Vagina (tissue), 2 donors: ENCODE measurements around the gene IER5L. TPM values are rescaled to one million over a fixed set of nuclear protein-coding genes. Genes with fewer than 3 reads are reported as not detected.

Experiments
- DNase-seq, 2 donors: peaks; one replicate each; pipeline ENCODE4 v3.0.0-alpha.2; 2017; ENCODE audit errors: extremely low spot score in 2 of 2
- H3K27ac ChIP-seq: fragments of 200-600 bp; sonication (generic); one replicate; pipeline ENCODE4 v1.5.1; 2019
- H3K27me3 ChIP-seq: fragments of 200-600 bp; sonication (generic); one replicate; pipeline ENCODE4 v1.5.1; 2019
- H3K36me3 ChIP-seq, 2 donors: fragments of 200-600 bp; sonication (generic); one replicate each; pipeline ENCODE4 v1.5.1; 2017 to 2019
- H3K4me1 ChIP-seq: fragments of 200-600 bp; sonication (generic); one replicate; pipeline ENCODE4 v1.5.1; 2019
- H3K4me3 ChIP-seq, 2 donors: fragments of 200-600 bp; sonication (generic); 1 replicate in 1 of 2; 2 replicates in 1 of 2; pipeline ENCODE4 v1.5.1; 2016 to 2019
- H3K9me3 ChIP-seq: fragments of 200-600 bp; sonication (generic); one replicate; pipeline ENCODE4 v1.5.1; 2019
- POLR2A ChIP-seq, 2 donors: fragments of 450-650 bp; IDR thresholded peaks; one replicate each; pipeline ENCODE4 v1.6.1; 2017; ENCODE audit warnings: antibody characterized with exemption in 2 of 2, mild to moderate bottlenecking in 2 of 2, moderate library complexity in 2 of 2
- POLR2AphosphoS5 ChIP-seq, 2 donors: sonication (generic); formaldehyde crosslinking; IDR thresholded peaks; one replicate each; pipeline ENCODE4 v1.9.0; 2017; ENCODE audit warnings: antibody characterized with exemption in 2 of 2, mild to moderate bottlenecking in 2 of 2, low read depth in 1 of 2; ENCODE audit not compliant: insufficient read depth in 1 of 2
- intact Hi-C: fragments of 100-400 bp; cut with DNase I; formaldehyde crosslinking; loops from one replicate; pipeline ENCODE4 v1.15.1; 2023
- total RNA-seq: library from RNA; depleted of rRNA; stranded (reverse); fragments of >200 nt; gene quantifications from one replicate; pipeline ENCODE4 v1.2.3, GENCODE V29; 2016
- TF ChIP-seq, protein P1 (sequence below), 3 experiments: fragments of 450-650 bp in 2 of 3; fragments of 200-600 bp in 1 of 3; sonication (generic) in 1 of 3; IDR thresholded peaks; one replicate each; pipeline ENCODE4 v1.5.1; 2017 to 2019; ENCODE audit warnings: antibody characterized with exemption in 3 of 3, mild to moderate bottlenecking in 2 of 3, moderate library complexity in 2 of 3

Gene IER5L
- total RNA-seq, 1 donor from 2014 or later = 34.4 TPM

DNA sequence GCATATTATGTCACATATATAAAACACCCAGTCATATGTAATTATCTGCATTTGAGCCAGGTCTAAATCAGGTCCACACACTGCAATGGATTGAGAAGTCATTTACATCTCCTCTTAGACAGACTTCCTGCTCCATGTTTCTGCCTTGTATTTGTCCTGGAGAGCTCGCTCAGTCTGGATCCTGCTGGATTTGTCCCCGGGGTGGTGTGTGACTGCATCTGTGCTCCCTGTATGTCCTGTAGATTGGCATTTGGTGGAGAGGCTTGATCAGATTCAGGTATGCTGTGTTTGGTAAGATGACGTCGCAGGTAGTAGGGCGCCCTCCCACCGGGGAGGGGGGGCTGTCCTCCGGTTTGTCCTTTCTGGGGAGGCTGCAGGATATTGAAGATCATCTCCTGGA lies 33.6 kb upstream of the IER5L start:
- no peak for DNase-seq
- Histone ChIP-seq H3K36me3 (no peaks in the 10 kb centered on the region), H3K9me3 (no peaks in the 10 kb centered on the region), H3K27me3 (no peaks in the 10 kb centered on the region), H3K4me1 (no peaks in the 10 kb centered on the region), H3K4me3 (no peak overlapping the region), H3K27ac (no peak overlapping the region)
- intact Hi-C loops = no loop called here
- TF ChIP-seq POLR2AphosphoS5 (IDR thresholded peaks at IDR 0.05; ENCODE audit: insufficient read depth in 1 of 2, low read depth in 1 of 2) = no peak
- TF ChIP-seq POLR2A (IDR thresholded peaks at IDR 0.05) = no peak

DNA sequence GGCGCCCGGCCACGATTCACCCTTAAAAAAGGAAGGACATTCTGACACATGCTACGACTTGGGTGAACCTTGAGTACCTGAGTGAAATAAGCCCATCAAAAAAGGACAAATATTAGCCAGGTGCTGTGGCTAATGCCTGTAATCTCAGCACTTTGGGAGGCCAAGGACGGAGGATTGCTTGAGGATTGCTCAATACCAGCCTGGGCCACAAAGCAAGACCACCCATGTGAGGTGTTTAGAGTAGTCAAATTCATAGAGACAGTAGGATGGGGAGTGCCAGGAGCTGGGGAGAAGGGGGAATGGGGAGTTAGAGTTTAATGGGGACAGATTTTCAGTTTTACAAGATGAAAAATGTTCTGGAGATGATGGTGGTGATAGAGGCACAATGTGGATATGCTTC lies 32.1 kb upstream of the IER5L start:
- Histone ChIP-seq H3K36me3 (no peaks in the 10 kb centered on the region), H3K27ac (no peak overlapping the region), H3K9me3 (no peaks in the 10 kb centered on the region), H3K27me3 (no peaks in the 10 kb centered on the region), H3K4me1 (no peaks in the 10 kb centered on the region), H3K4me3 (no peak overlapping the region)
- DNase-seq = no peak
- no peak for TF ChIP-seq POLR2AphosphoS5 (IDR thresholded peaks at IDR 0.05; ENCODE audit: insufficient read depth in 1 of 2, low read depth in 1 of 2)
- TF ChIP-seq POLR2A (IDR thresholded peaks at IDR 0.05) = no peak
- TF ChIP-seq, protein P1, sequence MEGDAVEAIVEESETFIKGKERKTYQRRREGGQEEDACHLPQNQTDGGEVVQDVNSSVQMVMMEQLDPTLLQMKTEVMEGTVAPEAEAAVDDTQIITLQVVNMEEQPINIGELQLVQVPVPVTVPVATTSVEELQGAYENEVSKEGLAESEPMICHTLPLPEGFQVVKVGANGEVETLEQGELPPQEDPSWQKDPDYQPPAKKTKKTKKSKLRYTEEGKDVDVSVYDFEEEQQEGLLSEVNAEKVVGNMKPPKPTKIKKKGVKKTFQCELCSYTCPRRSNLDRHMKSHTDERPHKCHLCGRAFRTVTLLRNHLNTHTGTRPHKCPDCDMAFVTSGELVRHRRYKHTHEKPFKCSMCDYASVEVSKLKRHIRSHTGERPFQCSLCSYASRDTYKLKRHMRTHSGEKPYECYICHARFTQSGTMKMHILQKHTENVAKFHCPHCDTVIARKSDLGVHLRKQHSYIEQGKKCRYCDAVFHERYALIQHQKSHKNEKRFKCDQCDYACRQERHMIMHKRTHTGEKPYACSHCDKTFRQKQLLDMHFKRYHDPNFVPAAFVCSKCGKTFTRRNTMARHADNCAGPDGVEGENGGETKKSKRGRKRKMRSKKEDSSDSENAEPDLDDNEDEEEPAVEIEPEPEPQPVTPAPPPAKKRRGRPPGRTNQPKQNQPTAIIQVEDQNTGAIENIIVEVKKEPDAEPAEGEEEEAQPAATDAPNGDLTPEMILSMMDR (IDR thresholded peaks at IDR 0.05) = no peak
- intact Hi-C loops = no loop called here

DNA sequence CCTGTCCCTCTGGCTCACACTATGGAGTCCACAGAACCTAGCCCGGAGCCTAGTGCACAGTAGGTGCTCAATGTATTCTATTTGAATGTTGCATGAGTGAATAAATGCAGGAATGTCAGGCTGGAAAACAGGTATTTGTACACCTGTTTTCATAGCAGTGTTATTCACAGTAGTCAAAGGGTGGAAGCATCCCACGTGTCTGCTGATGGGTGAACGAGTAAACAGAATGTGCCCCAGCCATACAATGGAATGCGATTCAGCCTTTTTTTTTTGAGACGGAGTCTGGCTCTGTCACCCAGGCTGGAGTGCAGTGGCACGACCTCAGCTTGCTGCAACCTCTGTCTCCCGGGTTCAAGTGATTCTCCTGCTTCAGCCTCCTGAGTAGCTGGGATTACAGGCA lies 31.5 kb upstream of the IER5L start:
- Histone ChIP-seq H3K27me3 (no peaks in the 10 kb centered on the region), H3K27ac (no peak overlapping the region), H3K36me3 (no peaks in the 10 kb centered on the region), H3K4me3 (no peak overlapping the region), H3K9me3 (no peaks in the 10 kb centered on the region), H3K4me1 (no peaks in the 10 kb centered on the region)
- TF ChIP-seq, protein P1 (IDR thresholded peaks at IDR 0.05) = no peak
- no peak for TF ChIP-seq POLR2AphosphoS5 (IDR thresholded peaks at IDR 0.05; ENCODE audit: insufficient read depth in 1 of 2, low read depth in 1 of 2)
- no peak for TF ChIP-seq POLR2A (IDR thresholded peaks at IDR 0.05)
- DNase-seq = no peak
- intact Hi-C loops = no loop called here

DNA sequence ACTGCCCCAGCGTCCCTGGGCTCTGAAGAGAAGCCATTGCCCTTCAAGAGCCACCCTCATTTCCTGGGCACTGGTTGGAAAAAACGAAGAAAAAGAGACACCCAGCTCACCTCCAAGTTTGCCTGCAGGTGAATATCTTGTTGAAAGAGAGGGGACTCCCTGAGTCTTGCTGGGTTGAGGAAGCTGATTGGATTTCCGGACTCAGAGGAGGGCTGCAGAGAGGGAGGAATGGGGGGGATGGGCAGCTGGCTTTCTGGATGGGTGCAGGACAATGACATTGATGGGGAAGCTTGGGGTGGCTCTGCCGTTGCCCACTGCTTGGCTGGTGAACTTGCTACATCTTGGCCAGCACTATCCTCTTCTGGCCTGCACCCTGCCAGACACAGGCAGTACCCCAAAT lies 31.0 kb upstream of the IER5L start:
- Histone ChIP-seq H3K4me3 (no peak overlapping the region), H3K27me3 (no peaks in the 10 kb centered on the region), H3K4me1 (no peaks in the 10 kb centered on the region), H3K36me3 (no peaks in the 10 kb centered on the region), H3K27ac (no peak overlapping the region), H3K9me3 (no peaks in the 10 kb centered on the region)
- TF ChIP-seq, protein P1 (IDR thresholded peaks at IDR 0.05) = no peak
- TF ChIP-seq POLR2A (IDR thresholded peaks at IDR 0.05) = no peak
- no peak for TF ChIP-seq POLR2AphosphoS5 (IDR thresholded peaks at IDR 0.05; ENCODE audit: insufficient read depth in 1 of 2, low read depth in 1 of 2)
- intact Hi-C loops = no loop called here
- DNase-seq = no peak

DNA sequence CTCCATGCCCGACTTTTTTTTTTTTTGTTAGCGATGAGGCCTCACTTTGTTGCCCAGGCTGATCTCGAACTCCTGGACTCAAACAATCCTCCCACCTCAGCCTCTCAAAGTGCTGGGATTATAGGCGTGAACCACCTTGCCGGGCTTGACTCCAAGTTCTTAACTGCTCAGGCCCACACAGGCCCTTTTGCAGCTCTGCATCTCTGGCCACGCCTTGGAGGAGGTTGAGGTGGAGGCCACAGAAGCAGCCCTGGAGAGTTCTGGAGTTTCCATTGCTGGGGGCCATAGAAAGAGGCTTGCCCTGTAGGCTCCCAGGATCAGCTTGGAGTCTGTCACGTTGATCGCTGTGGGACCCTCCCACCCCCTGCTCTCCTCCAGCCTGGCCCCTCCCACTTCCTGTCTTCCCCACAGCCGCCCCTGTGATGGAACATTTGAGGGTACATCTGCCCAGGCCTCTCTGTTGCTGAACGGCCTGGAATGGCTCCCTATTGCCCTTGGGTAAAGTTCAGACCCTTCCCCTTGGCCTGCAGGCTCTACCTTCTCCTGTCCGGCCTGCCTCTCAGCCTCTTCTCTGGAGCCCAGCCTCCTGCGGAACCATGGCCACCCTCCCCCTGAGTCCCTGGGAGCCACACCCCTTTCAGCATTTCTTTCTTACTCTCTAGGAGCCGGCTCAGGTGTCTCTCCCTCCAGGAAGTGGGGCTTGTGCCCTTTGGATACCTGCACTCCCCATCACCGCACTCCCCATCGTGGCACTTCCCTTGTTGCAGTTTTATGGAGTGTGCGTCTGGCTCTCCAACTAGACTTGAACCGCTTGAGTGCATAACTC lies 30.4 kb upstream of the IER5L start:
- intact Hi-C loops = no loop called here
- no peak for TF ChIP-seq POLR2A (IDR thresholded peaks at IDR 0.05)
- TF ChIP-seq POLR2AphosphoS5 (IDR thresholded peaks at IDR 0.05; ENCODE audit: insufficient read depth in 1 of 2, low read depth in 1 of 2) = no peak
- TF ChIP-seq, protein P1 (IDR thresholded peaks at IDR 0.05) = no peak
- no peak overlapping the region for H3K4me3 ChIP-seq
- no peaks in the 10 kb centered on the region for H3K27me3 ChIP-seq
- H3K4me1 ChIP-seq = peaks cover 4% of the 10 kb centered on the region
- H3K9me3 ChIP-seq = no peaks in the 10 kb centered on the region
- H3K27ac ChIP-seq = no peak overlapping the region
- no peak for DNase-seq
- H3K36me3 ChIP-seq = no peaks in the 10 kb centered on the region
